Sigmoid colon (tissue), 7 donors: ENCODE data around the gene TCF7L2. TPM values are rescaled to one million over a fixed set of nuclear protein-coding genes. Genes with fewer than 3 reads are reported as not detected.

Experiments
- DNase-seq: peaks from one replicate; pipeline ENCODE4 v3.0.0-alpha.2; 2019
- H3K27ac ChIP-seq, 4 donors: fragments of 200-600 bp; sonication (generic); one replicate each; pipeline ENCODE4 v1.5.1; 2016 to 2019; ENCODE audit warnings: mild to moderate bottlenecking in 1 of 4
- H3K27me3 ChIP-seq, 3 donors: fragments of 200-600 bp; sonication (generic); one replicate each; pipeline ENCODE4 v1.5.1; 2019; ENCODE audit warnings: mild to moderate bottlenecking in 1 of 3
- H3K36me3 ChIP-seq, 4 donors: fragments of 200-600 bp; sonication (generic); one replicate each; pipeline ENCODE4 v1.5.1; 2016 to 2019
- H3K4me1 ChIP-seq, 4 donors: fragments of 200-600 bp; sonication (generic); one replicate each; pipeline ENCODE4 v1.5.1; 2017 to 2019
- H3K4me3 ChIP-seq, 4 donors: fragments of 200-600 bp; sonication (generic); one replicate each; pipeline ENCODE4 v1.5.1; 2017 to 2019; ENCODE audit warnings: mild to moderate bottlenecking in 2 of 4, moderate library complexity in 1 of 4
- H3K9me3 ChIP-seq, 4 donors: fragments of 200-600 bp in 3 of 4; sonication (generic) in 3 of 4; one replicate each; pipeline versions ENCODE4 v1.5.1 to v1.6.1; 2013 to 2019
- EP300 ChIP-seq, 4 donors: sonication (generic); formaldehyde crosslinking; IDR thresholded peaks; one replicate each; pipeline ENCODE4 v1.6.1; 2017; ENCODE audit warnings: antibody characterized with exemption in 4 of 4
- POLR2A ChIP-seq, 2 donors: fragments of 450-650 bp; IDR thresholded peaks; one replicate each; pipeline ENCODE4 v1.6.1; 2016; ENCODE audit warnings: antibody characterized with exemption in 2 of 2, mild to moderate bottlenecking in 2 of 2, moderate library complexity in 2 of 2
- POLR2AphosphoS5 ChIP-seq, 4 donors: sonication (generic); formaldehyde crosslinking; IDR thresholded peaks; one replicate each; pipeline ENCODE4 v1.6.1; 2017; ENCODE audit warnings: antibody characterized with exemption in 4 of 4
- WGBS, 2 donors: extraction: QIAGEN DNeasy Blood & Tissue Kit; methylation state at CpG; one replicate each; pipeline ENCODE4 v1.1.7; 2013; 5-methylcytosine and 5-hydroxymethylcytosine counted together
- intact Hi-C: fragments of 100-400 bp; cut with DNase I; formaldehyde crosslinking; loops from one replicate; pipeline ENCODE4 v1.15.1; 2023
- polyA plus RNA-seq, 3 donors: library from polyadenylated mRNA; stranded (reverse); fragments of 200-250 nt; gene quantifications; one replicate each; pipeline ENCODE4 v1.2.3, GENCODE V29; 2013
- total RNA-seq, 4 donors: library from RNA; depleted of rRNA; stranded (reverse); fragments of >200 nt; gene quantifications; one replicate each; pipeline ENCODE4 v1.1.0, GENCODE V29; 2016
- TF ChIP-seq, protein P1 (sequence below), 4 experiments: fragments of 450-650 bp in 3 of 4; fragments of 200-600 bp in 1 of 4; IDR thresholded peaks; one replicate each; pipeline ENCODE4 v1.5.1; 2016 to 2019; ENCODE audit warnings: antibody characterized with exemption in 4 of 4, mild to moderate bottlenecking in 3 of 4, moderate library complexity in 2 of 4
- donor health status: healthy with polysubstance abuse.
- donor health status: Bipolar disorder and iron deficiency.
- donor health status: healthy.

Gene TCF7L2
- total and polyA plus RNA-seq, 7 donors = 15.3 to 40.4 (median 30.0) TPM

DNA sequence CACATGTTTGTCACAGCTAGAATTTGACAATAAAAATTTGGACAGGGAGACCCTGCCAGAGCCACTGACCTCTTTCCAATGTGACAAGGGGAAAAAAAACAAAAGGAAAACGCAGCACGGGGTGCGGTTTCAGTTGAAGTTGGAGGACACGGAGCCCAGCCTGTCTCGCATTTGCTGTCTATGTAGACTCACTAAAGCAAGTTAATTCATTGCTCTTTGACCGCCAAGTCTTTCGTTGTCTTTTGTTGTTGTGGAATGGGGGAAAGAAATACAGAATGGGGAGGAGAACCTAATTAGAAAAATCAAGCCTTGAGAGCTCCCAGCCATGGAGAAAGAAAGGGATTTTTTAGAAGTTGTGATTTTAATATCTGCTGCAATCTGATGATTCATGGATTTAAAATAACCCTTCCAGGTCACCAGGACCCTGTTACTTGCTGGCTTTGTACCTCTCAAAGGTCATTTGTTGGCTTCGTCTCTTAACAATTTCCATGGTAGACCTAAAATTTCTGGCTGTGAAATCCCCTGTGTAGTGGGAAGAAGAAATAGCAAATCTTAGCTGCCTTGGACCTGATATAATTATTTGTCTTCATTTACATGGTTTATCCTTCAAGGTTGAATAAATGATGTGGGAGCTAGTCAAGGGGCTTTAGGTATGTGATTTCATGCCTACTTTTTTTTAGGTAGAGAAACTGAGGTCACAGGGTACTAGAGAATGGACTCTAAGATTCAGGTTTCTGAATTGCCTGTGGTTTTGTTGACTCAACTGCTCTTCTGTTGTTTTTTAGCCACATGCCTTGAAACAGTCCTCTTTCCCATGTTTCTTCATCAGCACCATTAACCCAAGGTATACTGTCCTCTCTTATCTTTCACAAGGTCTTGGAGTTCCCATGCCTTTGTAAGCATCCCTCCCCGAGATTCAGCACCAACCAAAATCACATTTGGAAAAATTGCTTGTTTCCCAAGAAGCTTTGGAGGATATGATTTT lies 78.7 kb downstream of the TCF7L2 start:
- DNase-seq = no peak
- TF ChIP-seq, protein P1, sequence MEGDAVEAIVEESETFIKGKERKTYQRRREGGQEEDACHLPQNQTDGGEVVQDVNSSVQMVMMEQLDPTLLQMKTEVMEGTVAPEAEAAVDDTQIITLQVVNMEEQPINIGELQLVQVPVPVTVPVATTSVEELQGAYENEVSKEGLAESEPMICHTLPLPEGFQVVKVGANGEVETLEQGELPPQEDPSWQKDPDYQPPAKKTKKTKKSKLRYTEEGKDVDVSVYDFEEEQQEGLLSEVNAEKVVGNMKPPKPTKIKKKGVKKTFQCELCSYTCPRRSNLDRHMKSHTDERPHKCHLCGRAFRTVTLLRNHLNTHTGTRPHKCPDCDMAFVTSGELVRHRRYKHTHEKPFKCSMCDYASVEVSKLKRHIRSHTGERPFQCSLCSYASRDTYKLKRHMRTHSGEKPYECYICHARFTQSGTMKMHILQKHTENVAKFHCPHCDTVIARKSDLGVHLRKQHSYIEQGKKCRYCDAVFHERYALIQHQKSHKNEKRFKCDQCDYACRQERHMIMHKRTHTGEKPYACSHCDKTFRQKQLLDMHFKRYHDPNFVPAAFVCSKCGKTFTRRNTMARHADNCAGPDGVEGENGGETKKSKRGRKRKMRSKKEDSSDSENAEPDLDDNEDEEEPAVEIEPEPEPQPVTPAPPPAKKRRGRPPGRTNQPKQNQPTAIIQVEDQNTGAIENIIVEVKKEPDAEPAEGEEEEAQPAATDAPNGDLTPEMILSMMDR (IDR thresholded peaks at IDR 0.05) = no peak
- no peak for TF ChIP-seq EP300 (IDR thresholded peaks at IDR 0.05)
- no peak for TF ChIP-seq POLR2AphosphoS5 (IDR thresholded peaks at IDR 0.05)
- TF ChIP-seq POLR2A (IDR thresholded peaks at IDR 0.05) = no peak
- peak overlapping the region; percentile 35 to 49 (median 40) for H3K27ac ChIP-seq
- no peaks in the 10 kb centered on the region for H3K9me3 ChIP-seq
- no peaks in the 10 kb centered on the region for H3K36me3 ChIP-seq
- H3K4me1 ChIP-seq = peaks cover 0 to 57% (median 47%) of the 10 kb centered on the region in 4 donors
- 79 to 82% methylated on average over 9 of the region's 9 CpGs for WGBS, 2 donors
- intact Hi-C loops = no loop called here
- H3K4me3 ChIP-seq = no peak overlapping the region
- H3K27me3 ChIP-seq = no peaks in the 10 kb centered on the region

DNA sequence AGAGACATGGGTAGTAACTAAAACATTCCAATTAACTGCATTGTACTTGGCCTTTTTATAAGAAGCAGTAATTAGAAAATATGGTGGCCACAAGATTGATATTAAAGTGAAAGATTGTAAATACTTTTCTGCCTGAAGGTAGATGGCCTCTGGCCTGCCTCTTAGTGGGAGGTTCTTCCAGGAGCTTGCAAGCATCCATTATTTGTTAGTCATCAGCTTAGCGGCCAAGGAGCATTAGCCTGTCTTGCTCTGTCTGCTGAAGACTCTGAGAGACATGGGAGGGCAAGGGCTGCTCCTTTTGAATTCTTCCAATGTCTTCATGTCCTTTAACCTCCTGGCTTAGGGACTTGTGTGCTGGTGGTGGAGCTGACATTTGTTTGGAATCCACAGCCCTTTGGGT lies 80.4 kb downstream of the TCF7L2 start:
- H3K4me1 ChIP-seq = peaks cover 0 to 57% (median 49%) of the 10 kb centered on the region in 4 donors
- DNase-seq = no peak
- WGBS, 2 donors = 85 to 89% methylated on average over 1 of the region's 1 CpG
- H3K27me3 ChIP-seq = no peaks in the 10 kb centered on the region
- intact Hi-C loops = no loop called here
- no peaks in the 10 kb centered on the region for H3K9me3 ChIP-seq
- H3K27ac ChIP-seq = no peak overlapping the region
- no peak overlapping the region for H3K4me3 ChIP-seq
- TF ChIP-seq POLR2AphosphoS5 (IDR thresholded peaks at IDR 0.05) (no peak), EP300 (IDR thresholded peaks at IDR 0.05) (no peak), POLR2A (IDR thresholded peaks at IDR 0.05) (no peak)
- TF ChIP-seq, protein P1 (IDR thresholded peaks at IDR 0.05) = no peak
- H3K36me3 ChIP-seq = no peaks in the 10 kb centered on the region

DNA sequence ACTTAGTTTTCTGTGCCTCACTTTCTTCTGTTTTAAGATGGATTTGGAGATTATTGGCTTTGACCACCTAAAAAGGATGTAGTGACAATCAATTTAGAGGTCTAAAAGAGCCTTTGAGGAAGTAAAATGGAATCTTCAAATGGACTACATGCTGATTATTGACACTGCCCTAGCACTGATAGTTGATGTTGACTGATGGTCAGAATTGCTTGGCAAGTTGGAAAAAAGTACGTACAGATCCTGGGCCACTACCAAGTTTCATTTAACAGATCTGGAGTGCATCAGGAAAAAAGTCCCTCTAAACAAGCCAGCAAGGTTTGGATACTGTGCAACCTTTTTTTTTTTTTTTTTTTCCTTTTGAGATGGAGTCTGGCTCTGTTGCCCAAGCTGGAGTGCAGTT lies 81.1 kb downstream of the TCF7L2 start:
- 79 to 86% methylated on average over 1 of the region's 1 CpG for WGBS, 2 donors
- H3K27ac ChIP-seq = no peak overlapping the region
- H3K9me3 ChIP-seq = no peaks in the 10 kb centered on the region
- no peaks in the 10 kb centered on the region for H3K27me3 ChIP-seq
- DNase-seq = no peak
- intact Hi-C loops = no loop called here
- H3K36me3 ChIP-seq = no peaks in the 10 kb centered on the region
- no peak for TF ChIP-seq EP300 (IDR thresholded peaks at IDR 0.05)
- TF ChIP-seq POLR2AphosphoS5 (IDR thresholded peaks at IDR 0.05) = no peak
- TF ChIP-seq, protein P1 (IDR thresholded peaks at IDR 0.05) = no peak
- TF ChIP-seq POLR2A (IDR thresholded peaks at IDR 0.05) = no peak
- peaks cover 0 to 56% (median 52%) of the 10 kb centered on the region in 4 donors for H3K4me1 ChIP-seq
- H3K4me3 ChIP-seq = no peak overlapping the region

DNA sequence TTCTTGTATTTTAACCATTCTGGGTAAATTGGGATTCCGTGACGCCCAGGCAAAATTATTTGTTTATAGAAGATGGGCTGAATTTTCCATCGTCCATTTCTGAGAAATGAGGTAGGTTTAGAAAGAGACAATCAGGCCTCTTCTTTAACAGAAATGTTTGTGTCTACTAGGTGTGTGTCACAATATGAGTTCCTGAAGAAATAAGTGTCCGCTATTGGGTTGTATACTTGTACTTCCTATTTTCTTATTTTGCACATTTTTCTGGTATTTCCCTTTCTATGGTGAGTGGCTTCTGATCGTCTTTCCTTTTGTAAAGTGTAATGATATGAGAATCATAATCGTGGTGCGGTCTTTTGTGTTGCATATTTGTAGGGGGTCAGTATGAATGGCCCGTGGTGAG lies 83.9 kb downstream of the TCF7L2 start:
- no peaks in the 10 kb centered on the region for H3K27me3 ChIP-seq
- peaks cover 0 to 38% (median 30%) of the 10 kb centered on the region in 4 donors for H3K4me1 ChIP-seq

More for the DNA sequence above, 83.9 kb downstream of the TCF7L2 start:
- intact Hi-C loops = no loop called here
- Histone ChIP-seq H3K9me3 (no peaks in the 10 kb centered on the region), H3K36me3 (no peaks in the 10 kb centered on the region), H3K27ac (no peak overlapping the region), H3K4me3 (no peak overlapping the region)
- WGBS, 2 donors = 90 to 95% methylated on average over 8 of the region's 8 CpGs
- no peak for TF ChIP-seq POLR2AphosphoS5 (IDR thresholded peaks at IDR 0.05)
- TF ChIP-seq, protein P1 (IDR thresholded peaks at IDR 0.05) = no peak
- TF ChIP-seq POLR2A (IDR thresholded peaks at IDR 0.05) = no peak
- no peak for TF ChIP-seq EP300 (IDR thresholded peaks at IDR 0.05)
- DNase-seq = no peak
